Stomach (tissue), 19 donors: ENCODE data around the gene GLUD2. TPM values are rescaled to one million over a fixed set of nuclear protein-coding genes. Genes with fewer than 3 reads are reported as not detected.
"Not testable (repeated sequence)": the region's sequence is repeated elsewhere in the genome, so short reads cannot be mapped to it uniquely, and the experiment has no call there.

Source experiments
- DNase-seq, 2 donors: peaks; one replicate each; pipeline versions ENCODE4 v3.0.0 to v3.0.0-alpha.2; 2013 to 2019
- H3K27ac ChIP-seq, 5 donors: fragments of 200-600 bp in 4 of 5; sonication (generic) in 4 of 5; one replicate each; pipeline ENCODE4 v1.5.1; 2013 to 2019; ENCODE audit warnings: mild to moderate bottlenecking in 1 of 5, moderate library complexity in 1 of 5
- H3K27me3 ChIP-seq, 3 donors: fragments of 200-600 bp; sonication (generic); one replicate each; pipeline ENCODE4 v1.5.1; 2017 to 2019; ENCODE audit warnings: mixed run types in 1 of 3
- H3K36me3 ChIP-seq, 4 donors: fragments of 200-600 bp; sonication (generic); 1 replicate in 3 of 4; 2 replicates in 1 of 4; pipeline ENCODE4 v1.5.1; 2016 to 2019
- H3K4me1 ChIP-seq, 4 donors: fragments of 200-600 bp; sonication (generic); one replicate each; pipeline ENCODE4 v1.5.1; 2016 to 2019
- H3K4me3 ChIP-seq, 4 donors: fragments of 200-600 bp; sonication (generic) in 3 of 4; one replicate each; pipeline ENCODE4 v1.5.1; 2016 to 2019; ENCODE audit warnings: mild to moderate bottlenecking in 1 of 4
- H3K9me3 ChIP-seq, 4 donors: fragments of 200-600 bp; sonication (generic); one replicate each; pipeline ENCODE4 v1.5.1; 2016 to 2019
- EP300 ChIP-seq: sonication (generic); formaldehyde crosslinking; IDR thresholded peaks from one replicate; pipeline ENCODE4 v1.6.1; 2017; ENCODE audit warnings: antibody characterized with exemption
- POLR2A ChIP-seq, 4 donors: fragments of 450-650 bp; IDR thresholded peaks; one replicate each; pipeline ENCODE4 v1.6.1; 2016; ENCODE audit warnings: antibody characterized with exemption in 4 of 4, control low read depth in 2 of 4, mild to moderate bottlenecking in 1 of 4, moderate library complexity in 1 of 4
- POLR2AphosphoS5 ChIP-seq, 3 donors: sonication (generic); formaldehyde crosslinking; IDR thresholded peaks; one replicate each; pipeline ENCODE4 v1.6.1; 2016; ENCODE audit warnings: antibody characterized with exemption in 3 of 3
- WGBS, 5 donors: extraction: QIAGEN DNeasy Blood & Tissue Kit in 3 of 5; methylation state at CpG; one replicate each; pipeline versions ENCODE4 v1.1.5 to v1.1.7; 2013 to 2018; 5-methylcytosine and 5-hydroxymethylcytosine counted together
- intact Hi-C: fragments of 100-400 bp; cut with DNase I; formaldehyde crosslinking; loops from one replicate; pipeline ENCODE4 v1.15.1; 2023; ENCODE audit warnings: low total_unique reads
- long read RNA-seq, 10 donors: transcript quantifications; one replicate each; lab custom pipeline, GENCODE V29; 2026
- polyA plus RNA-seq, 3 donors: library from polyadenylated mRNA; stranded (reverse); fragments of 200-250 nt; gene quantifications; one replicate each; pipeline ENCODE4 v1.2.3, GENCODE V29; 2013
- total RNA-seq, 5 donors: library from RNA; depleted of rRNA; stranded (reverse); fragments of >200 nt; gene quantifications; one replicate each; pipeline versions ENCODE4 v1.1.0 to v1.2.3, GENCODE V29; 2014 to 2016
- TF ChIP-seq, protein P1 (sequence below), 7 experiments: fragments of 450-650 bp in 4 of 7; fragments of 200-600 bp in 3 of 7; sonication (generic) in 3 of 7; IDR thresholded peaks; one replicate each; pipeline ENCODE4 v1.5.1; 2016 to 2019; ENCODE audit warnings: antibody characterized with exemption in 7 of 7, control low read depth in 2 of 7, mild to moderate bottlenecking in 1 of 7
- donor health status: healthy with polysubstance abuse.
- donor health status: Bipolar disorder and iron deficiency.
- donor health status: healthy.

The GLUD2 gene
- total RNA-seq = 1 to 10 TPM in 3 of 5 donors, under 1 TPM in 1, not detected in 1; 0.45 to 2.8 (median 1.5) TPM
- polyA plus RNA-seq = under 1 TPM; 0.18 to 0.37 (median 0.31) TPM
- long read RNA-seq, donor 1, partial matches to known transcripts = 0 of 2 reads
- long read RNA-seq, donor 1, other reads (novel, unspliced or antisense) = 0 of 2 reads
- long read RNA-seq, donor 2 = 0 reads
- long read RNA-seq, donor 3, partial matches to known transcripts = 0 of 1 reads
- long read RNA-seq, donor 3, other reads (novel, unspliced or antisense) = 0 of 1 reads
- long read RNA-seq, donor 4 = 0 reads
- long read RNA-seq, donor 5, partial matches to known transcripts = 0 of 2 reads
- long read RNA-seq, donor 5, other reads (novel, unspliced or antisense) = 0 of 2 reads
- long read RNA-seq, donor 6, transcript GLUD2-201 (1 exons, 2,493 nt) = major isoform, 5 of 5 reads
- long read RNA-seq, donor 6, partial matches to known transcripts = 0 of 5 reads
- long read RNA-seq, donor 6, other reads (novel, unspliced or antisense) = 0 of 5 reads
- long read RNA-seq, donor 7, partial matches to known transcripts = 0 of 1 reads
- long read RNA-seq, donor 7, other reads (novel, unspliced or antisense) = 0 of 1 reads
- long read RNA-seq, donor 8, partial matches to known transcripts = 0 of 3 reads
- long read RNA-seq, donor 8, other reads (novel, unspliced or antisense) = 0 of 3 reads
- long read RNA-seq, donor 9, transcript GLUD2-201 (1 exons, 2,493 nt) = major isoform, 5 of 5 reads
- long read RNA-seq, donor 9, partial matches to known transcripts = 0 of 5 reads
- long read RNA-seq, donor 9, other reads (novel, unspliced or antisense) = 0 of 5 reads
- long read RNA-seq, donor 10, partial matches to known transcripts = 0 of 2 reads
- long read RNA-seq, donor 10, other reads (novel, unspliced or antisense) = 0 of 2 reads

DNA sequence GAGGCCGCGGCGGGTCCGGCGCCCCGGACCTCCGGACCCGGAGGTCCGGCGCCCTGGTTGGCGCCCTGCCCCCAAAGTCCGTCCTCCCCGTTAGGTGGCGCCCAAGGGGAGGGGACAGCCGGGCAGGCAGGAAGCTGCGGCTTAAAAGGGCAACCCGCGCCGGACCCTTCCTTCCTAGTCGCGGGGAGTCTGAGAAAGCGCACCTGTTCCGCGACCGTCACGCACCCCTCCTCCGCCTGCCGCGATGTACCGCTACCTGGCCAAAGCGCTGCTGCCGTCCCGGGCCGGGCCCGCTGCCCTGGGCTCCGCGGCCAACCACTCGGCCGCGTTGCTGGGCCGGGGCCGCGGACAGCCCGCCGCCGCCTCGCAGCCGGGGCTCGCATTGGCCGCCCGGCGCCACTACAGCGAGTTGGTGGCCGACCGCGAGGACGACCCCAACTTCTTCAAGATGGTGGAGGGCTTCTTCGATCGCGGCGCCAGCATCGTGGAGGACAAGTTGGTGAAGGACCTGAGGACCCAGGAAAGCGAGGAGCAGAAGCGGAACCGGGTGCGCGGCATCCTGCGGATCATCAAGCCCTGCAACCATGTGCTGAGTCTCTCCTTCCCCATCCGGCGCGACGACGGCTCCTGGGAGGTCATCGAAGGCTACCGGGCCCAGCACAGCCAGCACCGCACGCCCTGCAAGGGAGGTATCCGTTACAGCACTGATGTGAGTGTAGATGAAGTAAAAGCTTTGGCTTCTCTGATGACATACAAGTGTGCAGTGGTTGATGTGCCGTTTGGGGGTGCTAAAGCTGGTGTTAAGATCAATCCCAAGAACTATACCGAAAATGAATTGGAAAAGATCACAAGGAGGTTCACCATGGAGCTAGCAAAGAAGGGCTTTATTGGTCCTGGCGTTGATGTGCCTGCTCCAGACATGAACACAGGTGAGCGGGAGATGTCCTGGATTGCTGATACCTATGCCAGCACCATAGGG is at the start of gene GLUD2:
GLUD2 (plus strand) TSS at position 170 of the 979 bp plus-strand sequence; CDS start at position 245, 75 bp downstream.
- H3K27me3 ChIP-seq, H3K36me3 ChIP-seq, H3K9me3 ChIP-seq, intact Hi-C loops, H3K27ac ChIP-seq, H3K4me1 ChIP-seq: not testable (repeated sequence)
- peak within 1 kb of the TSS; percentile 39 to 44 (median 41) for H3K4me3 ChIP-seq
- TF ChIP-seq, protein P1, sequence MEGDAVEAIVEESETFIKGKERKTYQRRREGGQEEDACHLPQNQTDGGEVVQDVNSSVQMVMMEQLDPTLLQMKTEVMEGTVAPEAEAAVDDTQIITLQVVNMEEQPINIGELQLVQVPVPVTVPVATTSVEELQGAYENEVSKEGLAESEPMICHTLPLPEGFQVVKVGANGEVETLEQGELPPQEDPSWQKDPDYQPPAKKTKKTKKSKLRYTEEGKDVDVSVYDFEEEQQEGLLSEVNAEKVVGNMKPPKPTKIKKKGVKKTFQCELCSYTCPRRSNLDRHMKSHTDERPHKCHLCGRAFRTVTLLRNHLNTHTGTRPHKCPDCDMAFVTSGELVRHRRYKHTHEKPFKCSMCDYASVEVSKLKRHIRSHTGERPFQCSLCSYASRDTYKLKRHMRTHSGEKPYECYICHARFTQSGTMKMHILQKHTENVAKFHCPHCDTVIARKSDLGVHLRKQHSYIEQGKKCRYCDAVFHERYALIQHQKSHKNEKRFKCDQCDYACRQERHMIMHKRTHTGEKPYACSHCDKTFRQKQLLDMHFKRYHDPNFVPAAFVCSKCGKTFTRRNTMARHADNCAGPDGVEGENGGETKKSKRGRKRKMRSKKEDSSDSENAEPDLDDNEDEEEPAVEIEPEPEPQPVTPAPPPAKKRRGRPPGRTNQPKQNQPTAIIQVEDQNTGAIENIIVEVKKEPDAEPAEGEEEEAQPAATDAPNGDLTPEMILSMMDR (IDR thresholded peaks at IDR 0.05) = peak in 2 of 7 experiments; percentile 11 to 27
- WGBS, 5 donors = 13 to 52% (median 29%) methylated on average over 40 to 63 of the region's 82 CpGs
- DNase-seq = peak; percentile 56 to 75

DNA sequence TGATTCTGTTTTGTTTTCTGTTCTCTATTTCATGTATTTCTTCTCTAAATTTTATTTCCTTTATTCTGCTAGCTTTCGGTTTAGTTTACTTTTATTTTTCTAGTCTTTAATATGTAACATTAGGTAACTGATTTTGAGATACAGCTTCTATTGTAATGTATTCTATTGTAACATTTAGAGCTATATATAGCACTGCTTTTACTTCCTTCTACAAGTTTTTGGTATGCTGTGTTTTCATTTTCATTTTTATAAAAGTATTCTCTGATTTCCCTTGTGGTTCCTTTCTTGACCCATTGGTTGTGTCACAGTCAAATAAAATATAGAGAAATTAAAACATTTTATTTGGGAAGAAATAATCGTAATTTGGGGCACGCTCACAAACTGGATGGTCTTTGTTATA is 48.0 kb upstream of the GLUD2 start:
- Histone ChIP-seq H3K4me1 (no peaks in the 10 kb centered on the region), H3K9me3 (no peaks in the 10 kb centered on the region), H3K27me3 (no peaks in the 10 kb centered on the region), H3K27ac (no peak overlapping the region), H3K4me3 (no peak overlapping the region), H3K36me3 (no peaks in the 10 kb centered on the region)
- 69 to 83% (median 71%) methylated on average over 3 of the region's 3 CpGs for WGBS, 5 donors
- DNase-seq = no peak
- intact Hi-C loops = no loop called here
- no peak for TF ChIP-seq EP300

DNA sequence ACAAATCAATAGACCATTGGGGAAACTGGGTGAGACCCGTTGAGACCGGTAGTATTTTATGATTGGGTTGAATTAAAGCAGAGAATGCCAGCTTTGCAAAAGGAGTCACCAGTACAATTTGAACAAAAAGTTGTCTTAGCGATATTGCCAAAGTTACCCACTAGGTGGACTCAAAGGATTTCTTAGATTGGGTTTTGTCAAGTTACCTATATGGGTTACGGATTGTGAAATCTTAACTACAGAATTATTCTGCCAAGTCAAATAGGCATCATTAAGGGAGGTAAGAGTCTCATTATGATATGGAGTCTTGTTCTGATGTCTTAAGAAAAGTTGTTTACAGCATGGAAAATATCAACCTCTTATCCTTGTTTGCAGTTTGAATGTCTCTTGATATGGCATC is 46.8 kb upstream of the GLUD2 start:
- 20 to 64% (median 49%) methylated on average over 4 of the region's 4 CpGs for WGBS, 5 donors
- H3K4me1 ChIP-seq = no peaks in the 10 kb centered on the region
- no peaks in the 10 kb centered on the region for H3K36me3 ChIP-seq
- no peaks in the 10 kb centered on the region for H3K27me3 ChIP-seq
- TF ChIP-seq POLR2AphosphoS5 (IDR thresholded peaks at IDR 0.05) (no peak), EP300 (no peak), POLR2A (IDR thresholded peaks at IDR 0.05) (no peak)
- TF ChIP-seq, protein P1 (IDR thresholded peaks at IDR 0.05) = no peak
- no peak overlapping the region for H3K4me3 ChIP-seq
- no peak overlapping the region for H3K27ac ChIP-seq
- DNase-seq = peak in 1 of 2 donors; percentile 22
- intact Hi-C loops = no loop called here
- no peaks in the 10 kb centered on the region for H3K9me3 ChIP-seq

DNA sequence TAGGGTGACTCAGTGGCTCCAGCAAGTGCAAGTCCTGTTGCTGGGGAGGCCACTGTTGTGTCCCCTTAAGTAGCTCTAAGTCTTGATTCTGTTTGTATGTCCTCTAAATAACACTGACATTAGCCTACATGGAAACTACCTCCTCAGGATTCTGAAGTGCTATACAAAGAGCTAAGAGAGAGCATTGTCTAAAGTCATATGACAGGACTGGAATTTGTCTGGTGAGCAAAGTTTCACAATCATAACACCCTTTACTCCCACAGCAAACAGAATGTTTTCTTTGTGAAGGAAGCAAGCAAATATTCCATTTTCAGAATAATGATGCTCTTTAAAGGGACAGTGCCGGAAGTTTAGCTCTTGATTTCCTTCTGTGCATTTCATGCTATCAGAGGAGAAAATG is 38.5 kb upstream of the GLUD2 start:
- Histone ChIP-seq H3K36me3 (no peaks in the 10 kb centered on the region), H3K9me3 (peaks cover 0 to 5% (median 0%) of the 10 kb centered on the region in 4 donors), H3K4me3 (no peak overlapping the region), H3K27ac (no peak overlapping the region), H3K27me3 (no peaks in the 10 kb centered on the region), H3K4me1 (no peaks in the 10 kb centered on the region)
- intact Hi-C loops = no loop called here
- WGBS, 5 donors = 64 to 76% (median 68%) methylated on average over 1 of the region's 1 CpG
- peak in 1 of 2 donors; percentile 11 for DNase-seq
- TF ChIP-seq POLR2AphosphoS5 (IDR thresholded peaks at IDR 0.05) = no peak
- TF ChIP-seq, protein P1 (IDR thresholded peaks at IDR 0.05) = no peak
- no peak for TF ChIP-seq EP300
- no peak for TF ChIP-seq POLR2A (IDR thresholded peaks at IDR 0.05)
